ENCODE results near the gene TRERF1.

TRERF1 gene

DNA sequence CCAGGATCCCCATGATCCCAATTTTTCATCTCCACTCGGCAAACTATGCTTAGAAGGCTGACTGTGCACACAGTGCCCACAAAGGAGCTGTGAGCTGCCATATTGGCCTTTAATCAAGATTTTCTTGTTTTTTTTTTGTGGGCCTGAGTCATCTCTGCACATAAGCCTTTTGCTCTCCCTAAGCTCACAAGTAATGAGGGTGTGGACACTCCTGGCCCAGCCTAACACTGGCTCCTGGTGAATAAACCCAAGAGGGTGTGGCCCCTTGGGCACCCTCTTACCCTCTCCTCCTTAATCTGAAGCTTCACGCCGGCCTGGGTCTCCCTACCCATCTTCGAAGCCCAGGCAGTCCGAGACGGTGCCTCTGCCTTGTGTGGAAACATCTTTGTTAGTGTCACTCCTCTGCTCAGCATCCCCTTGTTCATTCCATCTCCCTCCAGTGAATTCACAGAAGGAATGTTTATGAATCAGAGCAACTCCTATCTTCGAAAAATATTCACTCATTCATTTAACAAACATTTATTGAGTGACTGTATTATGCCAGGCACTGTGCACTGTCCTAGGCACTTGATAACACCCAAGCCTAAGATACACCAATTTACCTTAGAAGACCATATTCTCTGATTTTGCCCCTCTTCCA is 211.9 kb downstream of the TRERF1 start:
- DNase-seq = no peak

GRCh38 chr6:42239333-42239732 is 212.4 kb downstream of the TRERF1 start:
- no peak for DNase-seq

- DNase-seq = no peak
These were observed 213.9 kb downstream of the TRERF1 start for GRCh38 chr6:42237857-42238256.

- DNase-seq = no peak
These were observed 214.8 kb downstream of the TRERF1 start for GRCh38 chr6:42236682-42237473.

DNA sequence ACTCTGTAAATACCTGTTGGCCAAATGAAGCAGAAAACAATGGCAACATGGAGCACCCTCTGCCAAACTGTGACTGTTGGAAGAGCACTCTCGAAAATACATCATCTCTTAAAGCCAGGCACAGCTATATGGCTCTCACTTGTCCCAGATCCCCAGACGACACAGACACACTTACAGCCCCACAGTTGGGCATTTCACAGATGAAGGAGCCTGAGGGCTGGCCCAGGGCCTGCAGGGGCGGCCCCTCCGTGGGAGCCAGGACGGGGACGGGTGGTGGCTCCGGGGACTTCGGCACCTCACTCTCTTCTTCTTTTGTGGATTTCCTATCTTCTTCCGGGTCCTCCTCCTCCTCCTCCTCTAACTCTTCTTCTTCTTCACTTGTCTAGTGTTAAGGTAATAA is 215.7 kb downstream of the TRERF1 start:
- DNase-seq = no peak

DNA sequence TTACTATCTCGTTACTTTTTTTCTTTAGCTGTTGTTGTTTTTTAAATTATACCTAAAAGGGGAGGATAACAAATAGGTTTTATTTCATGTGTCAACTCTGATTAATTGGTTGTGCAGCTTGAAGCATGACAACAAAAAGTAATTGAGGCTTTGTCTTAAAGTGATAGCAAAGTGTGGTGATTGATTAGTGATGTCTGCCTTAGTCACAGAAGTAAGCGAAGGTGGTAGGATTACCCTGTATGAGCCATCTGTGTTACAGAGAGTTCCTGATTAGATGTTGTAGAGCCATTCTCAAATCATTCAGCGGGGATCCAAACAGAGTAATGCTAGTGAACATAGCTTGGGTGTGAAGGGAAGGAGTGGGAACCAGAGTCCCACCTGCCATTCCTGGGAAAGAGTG is 219.7 kb downstream of the TRERF1 start:
- no peak for DNase-seq

DNA sequence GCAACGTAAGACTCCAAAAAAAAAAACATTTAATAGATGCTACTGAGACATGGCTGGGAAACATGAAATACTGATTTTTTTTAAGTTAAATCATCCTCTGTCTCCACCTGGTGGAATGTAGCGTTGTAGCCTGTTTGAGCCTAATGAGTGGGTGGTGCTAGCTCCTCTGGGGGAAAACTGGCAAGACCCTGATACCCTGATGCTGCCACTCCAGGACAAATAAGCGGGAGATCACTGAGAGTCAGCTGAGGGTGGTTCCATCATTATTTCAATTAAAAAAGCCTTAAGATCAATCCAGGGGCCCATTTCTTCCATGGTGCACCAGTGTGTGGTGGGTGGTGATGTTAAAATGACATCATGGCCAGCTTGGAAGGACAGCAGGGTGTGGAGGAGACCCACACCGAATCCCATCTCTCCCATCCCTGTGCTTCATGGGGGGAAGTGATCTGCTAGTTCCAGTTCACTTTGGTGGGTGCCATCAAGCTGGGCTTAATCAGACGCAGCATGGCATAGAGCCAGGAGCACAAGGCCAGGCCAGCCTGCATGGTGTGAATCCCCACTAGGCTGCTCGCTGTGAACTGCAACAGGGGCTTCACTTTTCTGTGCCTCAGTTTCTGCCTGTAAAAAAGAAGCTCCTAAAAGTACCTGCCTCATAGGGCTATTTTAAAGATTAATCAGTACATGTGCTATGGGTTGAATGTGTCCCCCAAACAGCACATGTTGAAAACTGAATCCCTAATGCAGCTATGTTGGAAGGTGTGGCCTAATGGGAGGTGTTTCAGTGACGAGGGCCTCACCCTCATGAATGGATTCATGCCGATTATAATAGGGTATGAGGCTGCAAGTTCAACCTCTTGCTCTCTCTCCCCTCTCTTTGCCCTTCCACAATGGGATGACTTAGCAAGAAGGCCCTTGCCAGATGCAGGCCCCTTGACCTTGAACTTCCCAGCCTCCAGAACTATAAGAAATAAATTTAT is 221.1 kb downstream of the TRERF1 start:
- no peak for DNase-seq

- no peak for DNase-seq
These were observed 222.1 kb downstream of the TRERF1 start for GRCh38 chr6:42229506-42230119.

- no peak for DNase-seq
These were observed 223.4 kb downstream of the TRERF1 start for GRCh38 chr6:42228305-42228704.

DNA sequence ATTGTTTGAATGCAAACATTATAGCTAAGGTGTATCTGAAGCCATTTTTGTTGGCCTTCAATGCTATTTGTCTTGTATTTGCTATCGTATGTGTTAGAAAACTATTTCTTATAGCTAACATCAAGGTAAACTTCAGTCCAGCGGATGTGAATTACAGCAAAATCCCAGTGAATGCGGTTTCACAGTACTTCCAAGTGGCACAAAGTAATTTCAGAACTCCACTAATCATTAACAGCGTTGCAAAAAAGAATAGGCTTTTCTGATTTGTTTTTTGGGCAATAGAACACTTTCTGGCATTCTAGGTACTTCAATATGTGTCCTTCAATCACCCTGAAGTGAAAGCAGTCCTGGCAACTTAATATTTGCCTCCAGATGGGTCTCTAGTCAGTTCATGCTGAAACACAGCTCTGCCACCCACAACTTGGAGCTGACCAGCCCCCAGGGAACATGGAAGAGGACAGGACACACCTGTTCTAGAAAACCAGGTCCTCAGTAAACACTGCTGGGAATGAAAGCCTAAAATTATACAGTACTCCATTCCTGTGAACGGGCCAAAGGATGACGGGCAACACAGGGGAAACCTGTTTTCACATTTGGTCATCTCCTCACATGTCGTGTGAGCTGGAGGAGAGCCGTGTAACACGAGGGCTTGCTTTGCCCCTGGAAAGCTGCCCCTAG is 224.4 kb downstream of the TRERF1 start:
- DNase-seq = no peak

DNA sequence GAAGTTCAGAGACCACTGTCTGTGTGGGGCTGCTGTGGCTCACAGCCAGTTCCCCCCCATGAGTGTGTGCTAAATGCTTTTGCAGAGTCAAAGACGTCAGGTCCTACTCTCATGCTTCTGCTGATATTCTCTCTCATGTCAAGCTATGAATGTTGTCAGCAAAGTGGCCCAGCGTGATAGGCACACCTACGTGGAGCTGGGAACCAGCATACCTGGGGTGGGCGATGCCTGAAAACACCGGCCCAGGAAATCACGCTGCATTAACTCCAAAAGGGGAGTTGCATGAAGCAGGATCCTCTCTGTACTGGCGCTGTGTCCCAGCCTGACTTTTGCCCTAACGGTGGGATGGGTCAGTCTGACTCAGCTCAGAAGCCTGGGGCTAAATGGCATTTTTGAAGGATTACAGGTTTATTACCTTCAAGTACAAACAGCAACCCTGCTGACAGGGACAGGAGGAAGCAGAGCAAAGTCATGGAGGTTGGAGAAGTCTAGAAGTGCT is 225.0 kb downstream of the TRERF1 start:
- no peak for DNase-seq

DNA sequence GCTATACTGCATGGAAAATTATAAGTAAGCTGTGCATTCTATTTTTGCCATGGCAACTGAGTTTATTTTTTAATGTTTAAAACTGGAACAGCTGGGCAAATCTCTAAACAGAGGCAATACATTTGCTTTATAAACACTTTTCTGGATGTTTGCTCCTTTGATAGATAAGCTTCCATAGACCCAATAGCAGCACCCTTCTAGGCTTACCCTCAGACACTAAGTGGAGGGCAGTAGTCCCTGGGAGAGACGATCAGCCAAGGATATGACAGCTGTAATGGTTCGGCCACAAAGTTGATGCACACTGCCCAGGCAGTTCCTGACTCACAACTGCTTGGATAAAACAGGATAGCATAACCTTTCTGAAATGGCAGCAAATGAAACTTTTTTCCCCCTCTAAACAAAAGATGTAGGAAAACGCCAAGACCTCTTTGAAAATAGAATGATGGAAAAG is 225.5 kb downstream of the TRERF1 start:
- DNase-seq = no peak

- DNase-seq = no peak
These were observed 226.3 kb downstream of the TRERF1 start for GRCh38 chr6:42225419-42225818.

DNA sequence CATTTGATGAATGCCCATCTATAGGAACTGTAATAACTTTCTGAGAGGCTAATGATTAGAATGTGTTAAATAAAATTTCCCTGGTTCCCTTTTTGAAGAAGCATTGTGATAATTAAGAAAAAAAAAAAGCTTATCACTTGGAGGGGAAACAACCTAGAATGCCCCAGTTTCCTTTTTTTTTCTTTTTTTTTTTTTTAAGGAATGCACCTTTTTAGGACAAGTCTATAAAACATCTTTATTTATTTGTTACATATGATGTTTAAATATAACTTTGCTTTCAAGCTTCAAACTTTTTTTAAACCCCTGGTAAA is 226.7 kb downstream of the TRERF1 start:
- no peak for DNase-seq

- DNase-seq = no peak
These were observed 227.3 kb downstream of the TRERF1 start for GRCh38 chr6:42224222-42225028.

- DNase-seq = no peak
These were observed 229.3 kb downstream of the TRERF1 start for GRCh38 chr6:42222448-42222847.

- no peak for DNase-seq
These were observed 230.2 kb downstream of the TRERF1 start for GRCh38 chr6:42221546-42221945.

- DNase-seq = no peak
These were observed 230.9 kb downstream of the TRERF1 start for GRCh38 chr6:42220807-42221206.

DNA sequence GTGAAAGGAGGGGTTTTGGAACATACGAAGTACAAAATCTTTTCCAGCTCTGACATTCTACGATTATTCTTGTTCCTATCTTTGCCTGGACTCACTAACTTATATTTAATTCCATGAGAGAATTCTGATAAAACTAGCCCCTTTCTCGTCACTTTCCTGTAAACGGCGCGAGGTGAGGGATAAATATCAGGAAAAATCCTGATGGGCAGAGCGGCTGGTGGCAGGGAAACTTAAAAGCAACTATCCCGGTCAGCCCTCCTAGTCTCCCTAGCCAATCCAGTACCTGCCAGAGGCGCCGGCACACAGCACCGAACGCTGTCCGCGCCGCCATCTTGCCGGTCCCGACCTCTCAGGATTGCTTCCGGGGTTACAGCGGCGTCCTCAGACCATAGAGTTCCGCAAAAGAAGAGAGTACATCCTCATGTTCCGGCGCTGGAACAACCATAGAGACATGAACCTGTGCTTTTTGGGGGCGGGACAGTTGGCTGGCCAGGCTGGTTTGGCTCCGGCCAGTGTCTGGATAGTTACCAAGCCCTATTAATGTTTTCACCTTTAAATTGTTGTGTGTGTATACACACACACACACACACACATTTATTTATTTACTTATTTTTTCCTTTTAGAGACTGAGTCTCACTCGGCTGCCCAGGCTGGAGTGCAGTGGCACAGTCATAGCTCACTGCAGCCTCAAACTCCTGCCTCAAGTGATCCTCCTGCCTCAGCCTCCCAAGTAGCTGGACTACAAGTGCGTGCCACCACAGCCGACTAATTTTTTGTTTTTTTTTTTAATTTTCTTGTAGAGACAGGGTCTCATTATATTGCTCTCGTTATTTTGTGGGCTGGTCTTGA is 234.0 kb downstream of the TRERF1 start, which contains the start of gene MRPS10:
MRPS10 (minus strand) TSS at position 343 of the 849 bp plus-strand sequence; CDS start at position 331, 12 bp downstream.
- peak; percentile 94 for DNase-seq

GRCh38 chr6:42217157-42217518 is 234.6 kb downstream of the TRERF1 start:
- DNase-seq = no peak
